Aorta (tissue), 5 donors: Measurements from ENCODE around the gene GOLGA3. TPM values are rescaled to one million over a fixed set of nuclear protein-coding genes. Genes with fewer than 3 reads are reported as not detected.

ENCODE experiments used
- ATAC-seq: fragments of 200-7000 bp; cut with Tn5 transposase; one replicate; pipeline ENCODE4 v1.9.1; 2022; ENCODE audit warnings: moderate library complexity; ENCODE audit not compliant: low FRiP score
- DNase-seq, 2 donors: peaks; one replicate each; pipeline ENCODE4 v3.0.0-alpha.2; 2020
- H3K27ac ChIP-seq, 2 donors: one replicate each; pipeline ENCODE4 v1.5.1; 2013; ENCODE audit warnings: low read length in 2 of 2, mild to moderate bottlenecking in 2 of 2, moderate library complexity in 2 of 2, control low read depth in 1 of 2, inconsistent platforms in 1 of 2, low read depth in 1 of 2
- H3K27me3 ChIP-seq, 2 donors: one replicate each; pipeline ENCODE4 v1.6.1; 2013; ENCODE audit warnings: control low read depth in 1 of 2, low read length in 1 of 2, mild to moderate bottlenecking in 1 of 2, moderate library complexity in 1 of 2; ENCODE audit not compliant: insufficient read depth in 2 of 2, control insufficient read depth in 1 of 2
- H3K36me3 ChIP-seq, 2 donors: one replicate each; pipeline ENCODE4 v1.6.1; 2013; ENCODE audit warnings: control low read depth in 1 of 2, low read length in 1 of 2, mild to moderate bottlenecking in 1 of 2; ENCODE audit not compliant: insufficient read depth in 2 of 2, control insufficient read depth in 1 of 2
- H3K4me1 ChIP-seq, 2 donors: one replicate each; pipeline ENCODE4 v1.6.1; 2013; ENCODE audit warnings: low read length in 2 of 2, control low read depth in 1 of 2, mild to moderate bottlenecking in 1 of 2, moderate library complexity in 1 of 2; ENCODE audit not compliant: insufficient read depth in 2 of 2, control insufficient read depth in 1 of 2
- H3K4me3 ChIP-seq, 2 donors: one replicate each; pipeline ENCODE4 v1.5.1; 2013; ENCODE audit warnings: low read length in 2 of 2, control low read depth in 1 of 2, mild to moderate bottlenecking in 1 of 2
- H3K9me3 ChIP-seq: one replicate; pipeline ENCODE4 v1.6.1; 2013; ENCODE audit warnings: mild to moderate bottlenecking, low read length; ENCODE audit not compliant: control insufficient read depth
- WGBS, 2 donors: extraction: QIAGEN DNeasy Blood & Tissue Kit; methylation state at CpG; one replicate each; pipeline ENCODE4 v1.1.7; 2013; 5-methylcytosine and 5-hydroxymethylcytosine counted together
- intact Hi-C, 2 donors: fragments of 100-400 bp; cut with DNase I; formaldehyde crosslinking; loops; one replicate each; pipeline versions ENCODE4 v1.14.2 to v1.15.0; 2022
- polyA plus RNA-seq, 2 donors: library from polyadenylated mRNA; stranded (reverse); fragments of 200-250 nt; gene quantifications; one replicate each; pipeline ENCODE4 v1.2.3, GENCODE V29; 2013
- total RNA-seq, 2 donors: library from RNA; stranded (reverse); fragmentation: NEBNext Ultra II Directional; extraction: Animal tissue kit (Norgen Biotek cat#: 25700); gene quantifications; one replicate each; pipeline ENCODE4 v1.2.1, GENCODE V29; 2021
- donor health status: healthy with polysubstance abuse.
- donor health status: Bipolar disorder and iron deficiency.
- donor health status: DM: no; HTN: no; CAD: no.
- donor health status: DM: no; HTN: no; CAD: no.
- donor health status: DM: yes; HTN: yes; CAD: no.

The GOLGA3 gene
- total and polyA plus RNA-seq, 4 donors, result 17.9 to 91.2 (median 52.4) TPM

GRCh38 chr12:132734206-132734605 lies 94.5 kb downstream of the GOLGA3 start:
- H3K36me3 ChIP-seq, result peaks cover 8 to 11% of the 10 kb centered on the region in 2 donors
- no peak overlapping the region for H3K4me3 ChIP-seq
- ATAC-seq (no peak), DNase-seq (no peak)
- intact Hi-C loops, result no loop called here
- WGBS, 2 donors, result 66% methylated on average over 10 of the region's 10 CpGs
- no peaks in the 10 kb centered on the region for H3K27me3 ChIP-seq
- no peak overlapping the region for H3K27ac ChIP-seq
- no peaks in the 10 kb centered on the region for H3K4me1 ChIP-seq
- H3K9me3 ChIP-seq, result no peaks in the 10 kb centered on the region

DNA sequence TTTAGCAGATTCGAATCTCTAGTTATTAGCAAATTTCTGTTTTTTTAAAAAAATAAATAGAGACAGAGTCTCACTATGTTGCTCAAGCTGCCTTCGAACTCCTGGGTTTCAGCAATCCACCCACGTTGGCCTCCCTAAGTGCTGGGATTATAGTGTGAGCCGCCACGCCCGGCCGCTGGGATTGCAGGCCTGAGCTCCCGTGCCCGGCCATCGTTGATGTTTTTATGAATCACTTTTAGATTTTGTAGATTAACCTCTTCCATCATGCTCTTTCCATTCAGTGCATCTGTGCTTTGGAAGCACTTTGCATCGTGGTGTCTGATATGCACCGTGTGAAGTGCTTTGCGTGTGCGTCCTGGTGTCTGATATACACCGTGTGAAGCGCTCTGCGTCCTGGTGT lies 97.1 kb downstream of the GOLGA3 start:
- WGBS, 2 donors, result 88 to 89% methylated on average over 17 of the region's 17 CpGs
- intact Hi-C loops, result no loop called here
- Histone ChIP-seq H3K4me1 (no peaks in the 10 kb centered on the region), H3K9me3 (no peaks in the 10 kb centered on the region), H3K27me3 (no peaks in the 10 kb centered on the region), H3K36me3 (peaks cover 8 to 16% of the 10 kb centered on the region in 2 donors), H3K27ac (no peak overlapping the region), H3K4me3 (no peak overlapping the region)
- ATAC-seq (no peak), DNase-seq (peak in 1 of 2 donors; percentile 17)

DNA sequence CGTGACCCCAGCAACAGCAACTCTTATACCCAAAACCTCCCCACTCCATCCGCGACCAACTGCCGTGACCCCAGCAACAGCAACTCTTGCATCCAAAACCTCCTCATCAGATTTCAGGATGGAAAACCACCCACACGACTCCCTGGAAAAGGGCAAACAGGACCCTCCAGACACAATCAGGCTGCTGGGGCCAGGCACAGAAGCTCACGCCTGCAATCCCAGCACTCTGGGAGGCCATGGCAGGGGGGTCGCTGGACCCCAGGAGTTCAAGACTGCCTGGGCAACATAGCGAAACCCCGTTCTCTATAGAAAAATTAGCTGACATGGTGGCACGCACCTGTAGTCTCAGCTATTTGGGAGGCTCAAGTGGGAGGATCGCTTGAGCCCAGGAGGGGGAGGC lies 98.3 kb downstream of the GOLGA3 start:
- no peak overlapping the region for H3K27ac ChIP-seq
- no peaks in the 10 kb centered on the region for H3K4me1 ChIP-seq
- intact Hi-C loops, result no loop called here
- DNase-seq, result no peak
- no peak overlapping the region for H3K4me3 ChIP-seq
- ATAC-seq, result no peak
- no peaks in the 10 kb centered on the region for H3K9me3 ChIP-seq
- no peaks in the 10 kb centered on the region for H3K27me3 ChIP-seq
- H3K36me3 ChIP-seq, result peaks cover 8 to 19% of the 10 kb centered on the region in 2 donors
- 93 to 96% methylated on average over 11 of the region's 11 CpGs for WGBS, 2 donors

- DNase-seq, result no peak
- H3K27me3 ChIP-seq, result no peaks in the 10 kb centered on the region
- no peak overlapping the region for H3K27ac ChIP-seq
- peaks cover 8 to 18% of the 10 kb centered on the region in 2 donors for H3K36me3 ChIP-seq
- 86 to 89% methylated on average over 24 of the region's 24 CpGs for WGBS, 2 donors
- ATAC-seq, result no peak
- no peaks in the 10 kb centered on the region for H3K4me1 ChIP-seq
- no peaks in the 10 kb centered on the region for H3K9me3 ChIP-seq
- no peak overlapping the region for H3K4me3 ChIP-seq
- intact Hi-C loops, result no loop called here
These were observed 98.9 kb downstream of the GOLGA3 start for GRCh38 chr12:132729541-132730320.

DNA sequence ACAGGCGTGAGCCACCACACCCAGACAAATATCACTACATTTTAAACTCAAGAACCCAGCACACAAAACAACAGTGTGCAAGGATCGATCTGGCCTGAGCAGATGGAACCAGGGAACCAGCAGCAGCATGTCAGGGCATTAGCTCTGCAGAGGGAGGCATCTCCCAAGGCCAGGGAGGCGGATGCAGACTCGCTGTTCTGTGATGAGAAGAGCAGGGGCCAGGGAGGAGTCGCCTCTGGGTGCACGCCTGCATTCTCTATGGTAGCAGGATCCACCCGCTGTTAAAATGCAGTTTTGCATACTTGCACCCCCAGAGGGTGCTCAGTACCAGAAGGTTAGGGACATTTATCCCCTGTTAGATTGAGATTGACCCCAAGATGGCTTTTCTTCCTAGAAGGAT lies 100.2 kb downstream of the GOLGA3 start:
- no peak overlapping the region for H3K27ac ChIP-seq
- H3K9me3 ChIP-seq, result no peaks in the 10 kb centered on the region
- H3K4me3 ChIP-seq, result no peak overlapping the region
- H3K4me1 ChIP-seq, result no peaks in the 10 kb centered on the region
- H3K36me3 ChIP-seq, result peaks cover 4 to 16% of the 10 kb centered on the region in 2 donors
- WGBS, 2 donors, result 97% methylated on average over 7 of the region's 7 CpGs
- DNase-seq, result no peak
- H3K27me3 ChIP-seq, result no peaks in the 10 kb centered on the region
- intact Hi-C loops, result no loop called here
- ATAC-seq, result no peak

DNA sequence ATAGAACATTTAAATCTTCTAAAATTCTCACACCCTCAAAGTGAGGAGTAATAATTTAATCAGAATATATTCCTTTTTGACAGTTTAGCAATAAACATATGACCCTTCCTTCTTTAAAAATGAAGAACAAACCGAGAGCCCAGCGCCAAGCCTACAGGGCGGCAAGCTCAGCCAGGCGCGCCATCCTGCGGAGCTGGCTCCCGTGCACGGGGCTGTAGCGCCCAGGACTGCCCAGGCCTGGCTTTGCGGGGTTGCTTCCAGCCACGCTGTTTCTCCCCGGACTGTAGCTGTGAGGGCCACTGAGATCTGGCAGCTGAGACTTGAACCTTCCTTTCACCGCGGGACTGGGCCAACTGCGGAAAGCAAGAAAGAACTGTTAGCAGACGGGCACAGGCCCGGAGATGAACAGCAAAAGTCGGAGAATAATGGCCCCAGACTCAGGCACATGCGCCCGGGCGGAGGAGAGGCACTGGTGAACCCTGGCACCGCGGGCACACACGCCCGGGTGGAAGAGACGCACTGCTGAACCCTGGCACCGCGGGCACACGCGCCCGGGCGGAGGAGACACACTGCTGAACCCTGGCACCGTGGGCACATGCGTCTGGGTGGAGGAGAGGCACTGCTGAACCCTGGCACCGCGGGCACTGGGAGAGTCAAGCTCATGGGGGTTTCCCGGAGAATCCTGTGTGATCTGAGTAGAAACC lies 101.4 kb downstream of the GOLGA3 start:
- intact Hi-C loops, result no loop called here
- DNase-seq (no peak), ATAC-seq (peak; percentile 68)
- Histone ChIP-seq H3K4me1 (no peaks in the 10 kb centered on the region), H3K4me3 (no peak overlapping the region), H3K36me3 (peaks cover 4 to 15% of the 10 kb centered on the region in 2 donors), H3K27ac (no peak overlapping the region), H3K9me3 (no peaks in the 10 kb centered on the region), H3K27me3 (no peaks in the 10 kb centered on the region)
- WGBS, 2 donors, result 93 to 94% methylated on average over 37 of the region's 37 CpGs

DNA sequence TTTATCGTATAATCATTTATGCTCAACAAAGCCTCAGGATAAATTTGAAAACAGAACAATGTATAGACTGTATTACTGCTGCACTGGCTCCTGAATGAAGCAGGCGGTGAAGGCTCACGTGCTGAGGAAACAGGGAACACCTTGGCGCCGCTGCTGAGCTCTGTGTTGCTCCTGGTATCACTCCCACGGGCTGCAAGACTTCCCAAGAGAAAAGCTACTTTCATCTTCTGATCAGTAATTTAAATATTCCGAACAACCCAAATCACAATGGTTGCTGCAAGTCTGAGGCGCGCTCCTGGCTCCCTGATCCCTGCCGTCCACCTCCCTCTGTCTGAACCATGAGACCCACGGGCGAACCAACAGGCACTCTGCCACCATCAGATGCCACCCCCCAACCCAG lies 102.3 kb downstream of the GOLGA3 start:
- Histone ChIP-seq H3K27ac (no peak overlapping the region), H3K27me3 (no peaks in the 10 kb centered on the region), H3K36me3 (peaks cover 4 to 15% of the 10 kb centered on the region in 2 donors), H3K4me1 (no peaks in the 10 kb centered on the region), H3K4me3 (no peak overlapping the region), H3K9me3 (no peaks in the 10 kb centered on the region)
- ATAC-seq (no peak), DNase-seq (no peak)
- 92 to 95% methylated on average over 12 of the region's 12 CpGs for WGBS, 2 donors
- intact Hi-C loops, result no loop called here

DNA sequence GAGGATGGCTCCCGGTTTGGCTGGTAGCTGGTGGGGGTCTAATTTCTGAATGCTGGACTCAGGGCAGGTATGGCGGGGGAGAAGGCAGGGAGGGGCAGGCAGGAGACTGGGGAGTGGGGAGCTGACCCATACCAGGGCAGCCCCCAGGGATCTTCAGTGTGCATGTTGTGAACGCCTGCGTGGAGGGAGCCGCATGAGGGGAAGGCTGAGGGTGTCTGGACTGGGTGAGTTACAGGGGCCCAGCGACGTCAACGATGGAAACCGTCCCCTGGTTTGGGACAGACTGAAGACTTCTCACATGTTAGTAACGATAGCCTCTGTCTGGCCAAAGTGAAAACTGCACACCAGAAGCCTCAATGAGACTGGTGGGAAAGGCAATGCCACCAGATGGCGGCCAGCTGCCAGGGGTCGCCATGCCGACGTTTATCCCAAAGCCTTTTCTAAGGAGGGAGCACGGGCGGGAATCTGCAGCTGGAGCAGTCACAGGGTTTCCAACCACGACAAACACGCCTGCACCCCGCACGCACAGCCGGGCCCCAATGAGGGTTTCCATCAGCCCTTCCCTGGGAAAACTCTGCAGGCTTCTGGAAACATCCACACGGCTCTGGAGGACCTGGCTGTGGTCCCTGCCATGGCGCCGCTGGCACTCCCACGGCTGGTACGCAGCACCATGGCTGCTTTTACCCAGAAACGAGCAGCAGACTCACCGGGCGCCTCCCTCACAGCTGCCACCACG lies 104.0 kb downstream of the GOLGA3 start:
- 85 to 87% methylated on average over 30 of the region's 30 CpGs for WGBS, 2 donors
- Histone ChIP-seq H3K36me3 (peaks cover 0 to 15% of the 10 kb centered on the region in 2 donors), H3K9me3 (no peaks in the 10 kb centered on the region), H3K27me3 (no peaks in the 10 kb centered on the region), H3K4me3 (no peak overlapping the region), H3K4me1 (no peaks in the 10 kb centered on the region), H3K27ac (no peak overlapping the region)
- ATAC-seq (no peak), DNase-seq (no peak)
- intact Hi-C loops, result no loop called here
